Activated gamma-delta T cell treated with Interleukin-2 at 50 U/mL for 16 hours (primary cell): ENCODE results near the gene UBAP2.

ENCODE experiments used
- DNase-seq: peaks from one replicate; pipeline ENCODE4 v3.0.0-alpha.2; 2020

UBAP2 gene, protein sequence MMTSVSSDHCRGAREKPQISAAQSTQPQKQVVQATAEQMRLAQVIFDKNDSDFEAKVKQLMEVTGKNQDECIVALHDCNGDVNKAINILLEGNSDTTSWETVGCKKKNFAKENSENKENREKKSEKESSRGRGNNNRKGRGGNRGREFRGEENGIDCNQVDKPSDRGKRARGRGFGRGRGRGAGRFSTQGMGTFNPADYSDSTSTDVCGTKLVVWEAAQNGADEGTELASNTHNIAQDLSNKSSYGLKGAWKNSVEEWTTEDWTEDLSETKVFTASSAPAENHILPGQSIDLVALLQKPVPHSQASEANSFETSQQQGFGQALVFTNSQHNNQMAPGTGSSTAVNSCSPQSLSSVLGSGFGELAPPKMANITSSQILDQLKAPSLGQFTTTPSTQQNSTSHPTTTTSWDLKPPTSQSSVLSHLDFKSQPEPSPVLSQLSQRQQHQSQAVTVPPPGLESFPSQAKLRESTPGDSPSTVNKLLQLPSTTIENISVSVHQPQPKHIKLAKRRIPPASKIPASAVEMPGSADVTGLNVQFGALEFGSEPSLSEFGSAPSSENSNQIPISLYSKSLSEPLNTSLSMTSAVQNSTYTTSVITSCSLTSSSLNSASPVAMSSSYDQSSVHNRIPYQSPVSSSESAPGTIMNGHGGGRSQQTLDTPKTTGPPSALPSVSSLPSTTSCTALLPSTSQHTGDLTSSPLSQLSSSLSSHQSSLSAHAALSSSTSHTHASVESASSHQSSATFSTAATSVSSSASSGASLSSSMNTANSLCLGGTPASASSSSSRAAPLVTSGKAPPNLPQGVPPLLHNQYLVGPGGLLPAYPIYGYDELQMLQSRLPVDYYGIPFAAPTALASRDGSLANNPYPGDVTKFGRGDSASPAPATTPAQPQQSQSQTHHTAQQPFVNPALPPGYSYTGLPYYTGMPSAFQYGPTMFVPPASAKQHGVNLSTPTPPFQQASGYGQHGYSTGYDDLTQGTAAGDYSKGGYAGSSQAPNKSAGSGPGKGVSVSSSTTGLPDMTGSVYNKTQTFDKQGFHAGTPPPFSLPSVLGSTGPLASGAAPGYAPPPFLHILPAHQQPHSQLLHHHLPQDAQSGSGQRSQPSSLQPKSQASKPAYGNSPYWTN

DNA sequence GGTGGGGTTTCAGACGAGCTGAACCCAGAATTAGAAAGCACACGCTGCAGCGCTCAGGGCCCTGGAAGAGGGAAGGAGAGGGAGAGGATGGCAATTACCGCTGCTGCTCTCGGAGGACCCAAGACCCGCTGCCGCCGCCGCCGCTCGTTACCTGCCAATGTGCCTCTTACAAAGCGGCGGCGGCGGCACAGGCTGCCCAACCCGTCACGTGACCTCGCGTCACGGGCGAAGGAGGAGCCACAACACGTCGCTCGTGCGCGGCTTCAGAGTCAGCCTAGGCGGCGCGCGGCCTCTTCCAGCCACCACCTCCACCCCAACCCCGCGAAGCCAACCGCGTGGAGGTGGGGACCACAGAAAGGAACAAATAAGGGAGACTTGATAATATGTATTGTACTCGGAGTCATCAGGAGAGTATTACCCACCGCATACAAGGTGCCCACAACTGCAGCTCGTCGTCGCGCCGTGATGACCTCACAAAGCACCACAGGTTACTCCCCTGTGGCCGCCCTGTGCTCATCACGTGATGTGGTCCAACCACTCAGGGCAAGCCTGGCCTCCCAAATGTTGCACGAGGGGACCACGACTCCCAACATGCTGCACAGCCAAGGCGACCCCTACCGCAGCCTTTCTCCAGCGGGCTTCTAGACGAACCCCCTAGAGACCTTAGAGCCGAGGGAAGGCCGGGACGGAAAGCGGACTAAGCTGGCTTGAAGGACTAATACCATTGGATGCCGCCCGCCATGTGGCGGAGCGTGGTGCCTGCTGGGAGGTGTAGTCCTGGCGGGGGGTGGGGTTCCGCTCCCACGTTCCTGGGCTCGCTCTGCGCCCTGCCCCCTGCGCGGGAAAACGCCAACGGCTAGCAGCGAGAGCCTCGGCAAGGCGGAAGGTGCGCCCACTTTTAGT lies at the start of gene UBAP2:
Gene UBAP2 (minus strand): TSS at position 161 of the 903 bp plus-strand sequence. CDS start 31,739 bp downstream, outside the sequence.
- peak; percentile 94 for DNase-seq

DNA sequence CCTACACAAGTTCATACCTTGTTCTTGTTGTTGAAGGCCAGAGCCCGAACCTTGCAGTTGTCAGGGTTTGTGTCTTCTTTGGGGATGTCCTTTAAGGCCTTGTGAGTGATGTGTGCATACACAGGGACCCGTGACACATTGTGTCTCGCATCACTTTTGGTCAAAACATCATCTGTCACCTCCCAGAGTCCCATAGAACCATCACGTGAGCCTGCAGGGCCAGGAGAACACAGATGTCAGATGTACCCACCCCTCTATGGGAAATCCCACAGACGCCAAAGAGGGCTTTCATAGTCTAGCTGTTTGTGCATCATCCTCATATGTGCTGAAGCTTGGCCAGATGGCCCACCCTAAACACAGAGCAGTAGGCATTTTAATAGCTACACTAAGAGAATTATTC lies 49.6 kb upstream of the UBAP2 start:
- DNase-seq, result no peak

- no peak for DNase-seq
Measured at GRCh38 chr9:34097865-34098264, 49.2 kb upstream of the UBAP2 start.

GRCh38 chr9:34096751-34097150 lies 48.1 kb upstream of the UBAP2 start:
- no peak for DNase-seq

- DNase-seq, result no peak
Measured at GRCh38 chr9:34093578-34093977, 44.9 kb upstream of the UBAP2 start.

GRCh38 chr9:34089311-34089710 lies 40.6 kb upstream of the UBAP2 start:
- no peak for DNase-seq

DNA sequence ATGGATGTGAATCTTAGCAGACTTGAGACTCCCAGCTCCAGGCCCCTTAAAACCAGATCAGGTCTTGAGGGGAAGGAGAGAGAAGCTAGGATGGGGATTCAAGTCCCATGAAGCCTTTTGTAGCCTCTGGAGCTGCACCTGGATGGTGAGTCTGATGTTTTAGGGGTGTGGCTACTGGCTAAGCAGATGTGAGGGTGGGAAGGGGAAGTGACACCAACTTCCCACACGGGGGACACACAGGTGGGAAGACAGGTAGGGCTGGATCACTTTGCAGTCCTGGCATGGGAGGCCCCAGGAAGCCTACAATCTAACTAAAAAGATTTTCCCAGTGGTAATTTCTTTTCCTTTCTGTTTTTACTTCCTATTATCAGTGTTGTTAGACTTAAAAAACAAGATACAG lies 38.7 kb upstream of the UBAP2 start:
- no peak for DNase-seq

DNA sequence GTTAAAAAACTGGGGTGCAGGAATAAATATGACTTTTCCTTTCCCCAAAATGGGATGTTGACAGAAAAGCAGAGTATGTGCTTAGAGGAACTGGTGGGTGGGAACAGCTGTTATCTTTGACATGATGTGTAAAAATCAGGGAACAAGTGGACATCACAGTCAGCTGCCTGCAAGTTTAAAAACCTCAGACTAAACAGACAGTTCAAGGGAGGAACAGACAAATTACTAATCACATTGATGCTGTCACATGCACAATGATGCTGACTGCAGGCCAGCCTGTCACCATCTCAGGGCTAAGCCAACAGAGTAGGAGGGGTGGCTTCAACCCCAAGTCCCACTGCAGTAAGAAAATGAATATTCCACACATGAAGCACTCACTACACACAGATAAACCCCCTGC lies 38.2 kb upstream of the UBAP2 start:
- no peak for DNase-seq

DNA sequence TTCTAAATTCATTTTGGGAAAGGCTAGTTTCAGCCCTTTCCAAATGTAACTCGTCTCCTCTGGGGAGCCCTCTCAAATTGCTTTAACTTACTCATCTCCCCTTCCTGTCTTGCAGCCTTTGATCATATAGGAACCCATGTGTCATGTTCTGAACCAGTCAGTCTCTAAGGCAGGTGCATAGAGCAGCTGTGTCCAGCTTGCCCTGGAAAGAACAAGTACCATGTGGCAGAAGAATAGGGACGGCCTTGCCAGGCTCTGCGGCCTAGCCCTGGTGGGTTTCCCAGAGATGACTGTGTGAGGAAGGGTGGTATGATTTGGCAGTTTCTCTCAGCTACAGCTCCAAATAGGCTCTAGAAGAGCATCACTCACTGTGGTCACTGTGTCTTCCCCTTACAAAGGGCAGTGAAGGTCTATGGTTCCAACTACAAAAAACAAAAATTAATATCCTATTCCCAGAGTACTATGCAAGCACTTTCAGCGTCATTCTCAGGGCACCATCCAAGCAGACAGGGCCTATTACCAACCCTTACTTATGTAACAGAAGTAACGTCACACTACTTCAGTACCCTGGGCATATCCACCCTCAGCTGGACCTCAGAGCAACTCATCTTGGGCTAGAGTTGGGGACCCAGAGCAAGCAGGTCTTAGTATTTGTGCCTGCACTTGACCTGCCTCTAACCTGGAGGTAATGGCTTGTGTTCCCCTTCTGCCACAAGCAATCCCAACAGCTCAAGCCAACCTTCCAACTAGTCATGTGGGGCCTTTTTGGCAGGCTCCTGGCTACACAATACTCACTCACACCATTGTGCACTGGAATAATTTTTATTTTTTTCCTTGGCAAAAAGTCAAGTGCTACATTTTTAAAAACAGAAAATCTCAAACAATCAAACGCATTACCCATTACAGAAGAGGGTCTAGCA lies 37.2 kb upstream of the UBAP2 start:
- no peak for DNase-seq

DNA sequence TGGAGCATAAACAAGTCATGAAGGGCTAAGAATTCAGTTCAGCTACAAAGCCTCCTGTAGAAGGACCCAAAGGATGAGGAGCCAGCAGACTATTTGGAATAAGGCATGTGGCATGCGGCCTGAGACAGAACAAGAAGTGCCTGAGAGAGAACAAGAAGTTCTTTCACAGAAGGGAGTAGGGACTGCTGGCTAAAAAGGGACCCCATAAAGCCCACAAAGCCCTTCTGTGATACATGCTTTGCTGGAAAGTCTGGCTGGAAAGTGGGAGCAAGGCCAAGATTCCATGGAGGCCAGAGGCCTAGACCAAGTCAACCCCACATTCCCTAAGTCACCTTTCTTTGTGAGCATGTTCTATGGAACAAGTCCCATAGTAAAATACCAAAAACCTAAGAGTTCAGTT lies 35.9 kb upstream of the UBAP2 start:
- no peak for DNase-seq

GRCh38 chr9:34079181-34079580 lies 30.5 kb upstream of the UBAP2 start:
- no peak for DNase-seq

DNA sequence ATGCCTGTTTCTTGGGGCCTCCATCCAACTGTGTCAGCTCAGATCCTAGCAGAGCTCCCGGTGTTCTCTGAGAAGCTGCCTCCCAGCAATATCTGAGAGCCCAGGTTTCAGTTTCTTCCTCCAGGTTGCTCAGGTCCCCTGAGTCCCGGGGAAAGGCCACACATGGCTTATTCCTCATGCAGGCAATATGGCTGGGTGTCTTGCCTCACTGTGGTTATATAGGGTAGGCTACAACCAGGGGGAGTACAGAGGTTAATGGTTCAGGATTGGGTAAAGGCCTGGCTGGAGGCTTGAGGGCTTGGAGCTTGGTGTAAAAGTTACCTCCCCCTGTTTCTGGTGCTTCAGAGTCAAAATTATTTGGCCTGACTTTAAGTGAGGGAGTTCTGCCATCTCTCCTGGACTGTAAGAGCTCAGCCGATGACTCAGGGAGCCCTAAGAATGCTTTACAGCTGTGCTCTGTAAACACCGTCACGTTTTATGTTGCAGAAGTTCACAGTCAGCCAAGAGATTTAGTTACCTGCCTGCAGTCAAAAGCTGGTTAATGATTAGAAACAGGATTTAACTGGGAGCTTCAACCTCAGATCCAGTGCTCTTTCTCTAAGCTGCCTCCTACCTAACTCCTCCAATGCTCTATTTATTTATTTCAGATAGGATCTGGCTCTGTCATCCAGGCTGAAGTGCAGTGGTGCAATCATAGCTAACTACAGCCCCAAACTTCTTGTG lies 24.3 kb upstream of the UBAP2 start:
- DNase-seq, result no peak

GRCh38 chr9:34072410-34072809 lies 23.7 kb upstream of the UBAP2 start:
- DNase-seq, result no peak

- no peak for DNase-seq
Measured at GRCh38 chr9:34070606-34071324, 22.1 kb upstream of the UBAP2 start.

DNA sequence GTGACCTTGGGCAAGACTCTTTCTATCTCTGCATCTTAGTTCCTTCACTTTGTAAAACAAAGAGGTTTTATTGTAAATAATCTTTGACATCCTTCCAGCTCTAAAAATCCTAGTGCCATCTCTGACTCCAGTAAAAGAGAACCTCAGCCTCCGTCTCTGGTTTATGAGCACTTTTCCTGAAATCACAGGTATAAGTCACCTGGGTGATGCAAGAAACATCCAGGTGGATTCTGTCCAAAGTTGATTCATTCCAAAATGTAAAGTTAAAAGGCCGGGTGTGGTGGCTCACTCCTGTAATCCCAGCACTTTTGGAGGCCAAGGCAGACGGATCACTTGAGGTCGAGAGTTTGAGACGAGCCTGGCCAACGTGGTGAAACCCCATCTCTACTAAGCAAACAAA lies 21.1 kb upstream of the UBAP2 start:
- no peak for DNase-seq

- no peak for DNase-seq
Measured at GRCh38 chr9:34065541-34065940, 16.9 kb upstream of the UBAP2 start.

GRCh38 chr9:34059954-34060353 lies 11.3 kb upstream of the UBAP2 start:
- DNase-seq, result no peak

GRCh38 chr9:34059281-34059680 lies 10.6 kb upstream of the UBAP2 start:
- no peak for DNase-seq

GRCh38 chr9:34049630-34050384 lies 1.1 kb upstream of the UBAP2 start:
- DNase-seq, result no peak
